GM12801 (cell line): ENCODE measurements around the gene PNPLA4.

Source experiments
- TF ChIP-seq, protein P1 (sequence below): IDR thresholded peaks from one replicate; pipeline ENCODE4 v1.5.1; 2011; ENCODE audit warnings: control low read depth; ENCODE audit not compliant: insufficient read length; ENCODE audit errors: extremely low read depth

PNPLA4 gene, protein sequence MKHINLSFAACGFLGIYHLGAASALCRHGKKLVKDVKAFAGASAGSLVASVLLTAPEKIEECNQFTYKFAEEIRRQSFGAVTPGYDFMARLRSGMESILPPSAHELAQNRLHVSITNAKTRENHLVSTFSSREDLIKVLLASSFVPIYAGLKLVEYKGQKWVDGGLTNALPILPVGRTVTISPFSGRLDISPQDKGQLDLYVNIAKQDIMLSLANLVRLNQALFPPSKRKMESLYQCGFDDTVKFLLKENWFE

DNA sequence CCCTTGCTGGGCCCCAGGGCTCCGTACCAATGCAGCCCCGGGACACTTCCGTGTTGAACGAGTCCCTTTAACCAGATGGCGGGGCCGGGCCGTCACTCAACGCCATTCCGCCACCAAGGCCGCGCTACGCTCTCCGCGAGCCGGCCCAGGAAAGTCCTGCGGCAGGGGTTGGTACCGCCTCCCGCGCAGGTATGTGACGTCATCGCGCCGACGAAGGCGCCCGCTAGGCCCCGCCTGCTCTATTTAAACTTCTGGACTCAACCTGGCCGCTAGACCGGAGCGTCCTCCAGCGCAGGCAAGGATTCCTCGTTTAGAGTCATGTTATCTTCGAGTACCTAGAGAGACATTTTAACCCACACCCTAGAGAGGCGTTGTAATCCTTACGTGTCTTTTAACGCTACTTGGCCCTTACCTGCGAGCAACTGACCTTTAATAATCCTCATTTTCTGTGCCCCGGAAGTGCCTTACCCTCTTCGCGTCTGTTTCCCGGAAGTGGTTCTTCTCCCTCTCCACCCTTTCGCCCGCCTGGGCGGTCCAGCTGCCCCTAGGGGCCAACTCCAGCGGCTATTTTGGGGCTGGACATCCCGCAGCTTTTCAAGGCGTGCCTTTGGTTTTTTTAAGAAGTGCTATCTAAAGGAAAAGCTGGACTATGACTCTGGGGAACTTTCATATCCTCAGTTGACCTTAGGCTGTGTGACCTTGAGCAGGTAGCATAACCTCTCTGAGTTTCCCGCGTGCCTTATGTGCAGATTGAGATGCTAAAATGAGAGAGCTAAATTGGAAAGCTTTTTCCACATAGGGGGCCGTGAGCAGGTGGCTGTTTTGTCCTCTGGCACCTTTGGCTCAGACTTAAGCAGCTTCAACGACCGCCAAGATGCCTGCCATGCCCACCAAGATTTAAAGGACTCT, at the start of gene PNPLA4:
Gene PNPLA4 (minus strand): TSS at position 155 of the 909 bp plus-strand sequence. CDS start 1,294 bp downstream, outside the sequence.
- TF ChIP-seq, protein P1, sequence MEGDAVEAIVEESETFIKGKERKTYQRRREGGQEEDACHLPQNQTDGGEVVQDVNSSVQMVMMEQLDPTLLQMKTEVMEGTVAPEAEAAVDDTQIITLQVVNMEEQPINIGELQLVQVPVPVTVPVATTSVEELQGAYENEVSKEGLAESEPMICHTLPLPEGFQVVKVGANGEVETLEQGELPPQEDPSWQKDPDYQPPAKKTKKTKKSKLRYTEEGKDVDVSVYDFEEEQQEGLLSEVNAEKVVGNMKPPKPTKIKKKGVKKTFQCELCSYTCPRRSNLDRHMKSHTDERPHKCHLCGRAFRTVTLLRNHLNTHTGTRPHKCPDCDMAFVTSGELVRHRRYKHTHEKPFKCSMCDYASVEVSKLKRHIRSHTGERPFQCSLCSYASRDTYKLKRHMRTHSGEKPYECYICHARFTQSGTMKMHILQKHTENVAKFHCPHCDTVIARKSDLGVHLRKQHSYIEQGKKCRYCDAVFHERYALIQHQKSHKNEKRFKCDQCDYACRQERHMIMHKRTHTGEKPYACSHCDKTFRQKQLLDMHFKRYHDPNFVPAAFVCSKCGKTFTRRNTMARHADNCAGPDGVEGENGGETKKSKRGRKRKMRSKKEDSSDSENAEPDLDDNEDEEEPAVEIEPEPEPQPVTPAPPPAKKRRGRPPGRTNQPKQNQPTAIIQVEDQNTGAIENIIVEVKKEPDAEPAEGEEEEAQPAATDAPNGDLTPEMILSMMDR, result no peak

DNA sequence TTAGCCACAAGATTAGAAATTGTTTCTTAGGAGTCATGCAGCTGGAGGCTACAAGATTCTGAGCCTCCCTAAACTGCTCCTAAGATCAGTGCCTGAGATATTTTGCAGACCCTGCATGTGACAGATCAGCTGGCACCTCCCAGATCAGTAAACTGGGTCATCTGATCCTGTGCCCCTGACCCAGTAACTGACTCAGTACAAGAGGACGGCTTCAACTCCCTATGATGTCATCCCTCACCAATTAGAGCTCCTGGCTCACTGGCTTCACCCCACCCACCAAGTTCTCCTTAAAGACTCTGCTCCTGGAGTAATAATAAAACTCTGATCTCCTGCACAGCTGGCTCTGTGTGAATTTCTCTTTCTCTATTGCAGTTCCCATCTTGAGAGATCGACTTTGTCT, 45.4 kb upstream of the PNPLA4 start:
- TF ChIP-seq, protein P1, result no peak

DNA sequence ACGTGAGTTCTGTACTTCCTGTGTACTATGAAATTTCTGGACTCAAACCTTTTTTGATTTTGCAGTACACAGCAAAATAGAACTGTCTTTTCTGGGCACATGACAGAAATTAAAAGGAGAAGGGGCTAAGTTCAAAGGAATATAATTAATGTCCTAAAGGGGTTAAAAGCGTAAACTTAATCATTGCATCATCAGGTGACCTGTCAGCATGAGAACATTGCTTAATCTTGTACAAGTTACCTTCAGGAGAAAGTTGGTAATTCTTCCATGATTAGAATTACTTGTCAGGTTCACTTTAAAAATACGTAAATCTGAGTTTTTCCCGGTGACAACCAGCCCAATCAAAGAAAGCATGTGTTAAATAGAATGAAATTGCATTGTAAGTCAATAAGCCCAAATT, 43.2 kb upstream of the PNPLA4 start:
- TF ChIP-seq, protein P1, result no peak

DNA sequence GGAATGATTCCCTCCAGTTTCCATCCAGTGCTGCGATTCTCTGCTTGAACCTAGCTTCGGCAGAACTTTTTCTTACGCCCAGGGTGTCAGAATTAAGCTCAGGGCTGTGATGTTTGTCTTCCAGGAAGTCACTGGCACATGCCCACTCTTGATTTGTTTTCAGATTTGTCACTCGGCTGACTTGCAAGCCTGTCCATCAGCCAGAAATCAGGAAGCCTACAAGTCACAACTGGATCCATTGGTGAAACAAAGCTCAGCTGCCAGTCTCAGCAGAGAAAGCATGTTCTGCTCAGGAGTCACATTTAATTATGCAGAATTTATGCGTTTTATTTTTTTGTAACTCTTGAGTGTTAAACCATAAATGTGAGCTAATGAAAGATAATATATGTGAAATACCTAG, 38.2 kb upstream of the PNPLA4 start:
- TF ChIP-seq, protein P1, result no peak

DNA sequence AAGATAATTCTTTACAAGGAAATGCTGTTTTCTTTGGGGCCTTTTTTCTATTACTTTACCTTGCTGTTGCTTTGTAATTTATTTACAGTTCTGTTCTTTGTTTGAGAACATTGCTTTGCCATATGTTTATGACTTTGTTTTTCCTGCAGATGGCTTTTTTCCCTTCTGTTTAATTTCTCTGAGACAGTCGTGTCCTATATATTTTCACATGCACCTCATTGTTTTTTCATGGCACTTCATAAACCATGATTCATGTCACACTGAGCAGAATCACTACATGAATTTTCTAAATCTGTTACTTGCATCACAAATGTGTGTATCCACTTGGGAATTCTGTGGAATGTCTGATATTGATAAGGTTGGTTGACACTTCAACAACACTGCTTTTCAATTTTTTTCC, 33.0 kb upstream of the PNPLA4 start:
- TF ChIP-seq, protein P1, result no peak

DNA sequence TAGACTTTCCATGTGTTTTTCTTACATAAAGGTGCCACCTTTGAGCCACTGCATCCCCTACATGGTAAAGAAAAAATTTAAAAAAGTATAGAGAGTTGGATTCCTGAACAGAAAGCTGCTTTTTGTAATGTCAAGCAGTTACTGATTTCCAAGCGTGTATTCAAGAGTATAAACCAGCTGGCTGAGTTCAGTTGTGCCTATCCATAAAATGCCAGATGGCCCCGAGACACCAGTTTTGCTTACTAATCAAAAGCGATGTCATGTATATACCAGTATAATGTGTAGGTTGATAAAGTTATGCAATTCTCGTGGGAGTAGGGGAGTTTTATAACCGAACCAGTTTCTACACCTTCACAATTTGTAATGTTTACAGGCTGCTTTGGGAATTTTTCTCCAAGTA, 26.2 kb upstream of the PNPLA4 start:
- TF ChIP-seq, protein P1, result no peak

DNA sequence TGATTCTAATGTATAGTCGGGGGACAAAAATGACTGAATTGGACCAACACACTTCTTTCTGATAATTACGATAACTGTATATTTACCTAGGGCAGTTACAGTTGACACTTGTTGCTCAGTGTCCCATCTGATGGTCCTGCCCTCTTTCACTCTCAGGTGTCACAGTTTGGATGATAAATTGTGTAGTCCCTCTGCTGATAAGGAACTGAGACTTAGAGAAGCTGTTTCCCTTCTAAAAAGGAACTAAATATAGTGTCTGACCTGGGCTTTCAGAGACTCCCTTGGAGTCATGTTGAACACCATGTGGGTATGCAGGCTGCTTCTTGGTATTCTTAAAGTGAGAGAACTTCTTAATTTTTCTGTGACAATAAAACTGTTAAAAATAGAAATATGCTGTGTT, 23.7 kb upstream of the PNPLA4 start:
- TF ChIP-seq, protein P1, result no peak
